Chondrocyte (in vitro differentiated cells): ENCODE data around the gene SFT2D1. TPM values are rescaled to one million over a fixed set of nuclear protein-coding genes. Genes with fewer than 3 reads are reported as not detected.

Experiments
- DNase-seq: peaks from one replicate; pipeline ENCODE4 v3.0.0; 2021; ENCODE audit warnings: mixed read lengths, low spot score
- H3K27ac Mint-ChIP-seq: one replicate; pipeline ENCODE4 v1.8.0; 2021; ENCODE audit warnings: mild to moderate bottlenecking, moderate library complexity, mixed read lengths; ENCODE audit not compliant: unreplicated experiment
- H3K27me3 Mint-ChIP-seq: 2 replicates; pipeline ENCODE4 v1.8.0; 2021; ENCODE audit warnings: low read depth, mixed read lengths
- H3K36me3 Mint-ChIP-seq: 2 replicates; pipeline ENCODE4 v1.8.0; 2021; ENCODE audit warnings: low read depth, mixed read lengths
- H3K4me1 Mint-ChIP-seq: 2 replicates; pipeline ENCODE4 v1.8.0; 2021; ENCODE audit warnings: low read depth, mild to moderate bottlenecking, mixed read lengths
- H3K4me3 Mint-ChIP-seq: one replicate; pipeline ENCODE4 v1.8.0; 2021; ENCODE audit warnings: mild to moderate bottlenecking, moderate library complexity, mixed read lengths; ENCODE audit not compliant: unreplicated experiment
- H3K9me3 Mint-ChIP-seq: 2 replicates; pipeline ENCODE4 v1.8.0; 2021; ENCODE audit warnings: low read depth, mixed read lengths
- total RNA-seq: library from RNA; stranded (reverse); gene quantifications from 3 replicates; pipeline ENCODE4 v1.2.1, GENCODE V29; 2021
- TF ChIP-seq, protein P1 (sequence below): fragments of 200-600 bp; sonication (generic); IDR thresholded peaks from 2 replicates; pipeline ENCODE4 v1.5.0; 2021; ENCODE audit warnings: antibody characterized with exemption, mild to moderate bottlenecking, moderate library complexity

Gene SFT2D1
- total RNA-seq, 1 donor from 2014 or later = 30.0 TPM

DNA sequence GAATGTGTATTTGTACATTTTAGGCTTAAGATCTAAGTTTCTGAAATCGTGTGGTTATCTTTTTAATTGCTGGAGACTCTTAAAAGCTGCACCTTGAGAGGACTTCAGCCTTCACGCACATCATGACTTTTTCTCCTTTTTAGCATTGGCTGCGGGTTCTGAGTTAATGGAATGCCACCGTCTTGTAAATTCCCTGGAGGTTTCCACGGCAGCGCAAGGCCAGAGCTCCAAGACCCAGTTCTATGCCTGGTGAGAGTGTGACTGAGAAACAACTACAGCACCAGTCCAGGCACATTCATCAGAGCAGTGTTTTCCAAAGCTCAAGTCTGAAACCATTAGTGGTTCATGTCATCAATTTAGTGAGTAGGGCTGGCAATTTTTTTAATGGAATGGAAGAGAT is 57.1 kb downstream of the SFT2D1 start:
- Mint-ChIP-seq H3K36me3 (no peaks in the 10 kb centered on the region), H3K27me3 (peaks cover 64% of the 10 kb centered on the region), H3K9me3 (no peaks in the 10 kb centered on the region), H3K4me3 (no peak overlapping the region), H3K27ac (no peak overlapping the region), H3K4me1 (no peaks in the 10 kb centered on the region)
- no peak for DNase-seq
- TF ChIP-seq, protein P1, sequence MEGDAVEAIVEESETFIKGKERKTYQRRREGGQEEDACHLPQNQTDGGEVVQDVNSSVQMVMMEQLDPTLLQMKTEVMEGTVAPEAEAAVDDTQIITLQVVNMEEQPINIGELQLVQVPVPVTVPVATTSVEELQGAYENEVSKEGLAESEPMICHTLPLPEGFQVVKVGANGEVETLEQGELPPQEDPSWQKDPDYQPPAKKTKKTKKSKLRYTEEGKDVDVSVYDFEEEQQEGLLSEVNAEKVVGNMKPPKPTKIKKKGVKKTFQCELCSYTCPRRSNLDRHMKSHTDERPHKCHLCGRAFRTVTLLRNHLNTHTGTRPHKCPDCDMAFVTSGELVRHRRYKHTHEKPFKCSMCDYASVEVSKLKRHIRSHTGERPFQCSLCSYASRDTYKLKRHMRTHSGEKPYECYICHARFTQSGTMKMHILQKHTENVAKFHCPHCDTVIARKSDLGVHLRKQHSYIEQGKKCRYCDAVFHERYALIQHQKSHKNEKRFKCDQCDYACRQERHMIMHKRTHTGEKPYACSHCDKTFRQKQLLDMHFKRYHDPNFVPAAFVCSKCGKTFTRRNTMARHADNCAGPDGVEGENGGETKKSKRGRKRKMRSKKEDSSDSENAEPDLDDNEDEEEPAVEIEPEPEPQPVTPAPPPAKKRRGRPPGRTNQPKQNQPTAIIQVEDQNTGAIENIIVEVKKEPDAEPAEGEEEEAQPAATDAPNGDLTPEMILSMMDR = no peak

DNA sequence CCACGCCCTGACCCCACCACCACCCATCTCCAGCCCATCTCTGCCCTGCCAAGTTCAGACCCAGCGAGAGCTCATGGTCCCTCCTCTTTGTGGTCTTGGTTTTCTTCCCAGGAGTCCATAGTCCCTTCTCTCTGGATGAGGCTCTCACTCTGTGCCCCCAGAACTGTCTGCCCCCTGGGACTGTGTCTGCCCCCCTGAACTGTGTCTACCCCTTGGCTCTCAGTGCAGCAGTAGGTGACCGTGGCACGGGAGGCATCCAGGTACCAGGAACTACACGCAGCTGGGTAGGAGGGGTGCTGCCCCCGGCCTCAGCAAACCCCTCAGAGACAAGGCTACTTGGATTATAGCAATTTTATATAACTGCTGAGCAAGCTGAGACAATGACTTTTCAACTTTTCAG is 57.7 kb downstream of the SFT2D1 start:
- Mint-ChIP-seq H3K27ac (no peak overlapping the region), H3K4me3 (no peak overlapping the region), H3K36me3 (no peaks in the 10 kb centered on the region), H3K4me1 (no peaks in the 10 kb centered on the region), H3K9me3 (no peaks in the 10 kb centered on the region), H3K27me3 (peaks cover 62% of the 10 kb centered on the region)
- TF ChIP-seq, protein P1 = no peak
- DNase-seq = no peak

DNA sequence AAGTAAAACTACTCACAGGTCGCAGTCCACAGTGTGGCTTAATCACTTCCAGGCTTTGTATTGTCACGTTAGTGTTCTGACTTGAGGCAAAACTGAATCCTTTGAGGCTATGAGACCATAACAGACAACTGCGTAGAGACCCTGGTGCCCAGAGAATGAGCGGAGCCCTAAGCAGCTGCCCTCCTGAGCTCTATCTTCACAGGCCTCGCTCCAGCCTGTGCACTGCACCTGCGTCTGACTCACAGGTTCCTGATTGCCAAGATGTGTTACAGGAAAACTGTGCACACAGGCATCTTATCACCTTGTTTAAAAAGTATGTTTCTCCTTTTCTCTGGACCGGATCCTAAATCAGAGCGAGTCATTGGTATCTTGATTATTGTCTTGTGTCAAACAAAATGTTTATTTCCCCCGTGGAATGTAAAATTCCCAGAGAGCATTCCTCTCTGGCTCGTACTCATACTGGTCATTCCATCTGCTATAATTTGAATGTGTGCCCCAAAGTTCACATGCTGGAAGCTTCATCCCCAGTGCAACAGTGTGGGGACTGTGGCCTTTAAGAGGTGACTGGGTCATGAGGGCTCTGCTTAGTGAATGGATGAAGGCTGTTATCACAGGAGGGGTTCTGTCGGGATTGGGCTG is 59.8 kb downstream of the SFT2D1 start:
- Mint-ChIP-seq H3K36me3 (no peaks in the 10 kb centered on the region), H3K27ac (no peak overlapping the region), H3K4me3 (no peak overlapping the region), H3K9me3 (no peaks in the 10 kb centered on the region), H3K4me1 (no peaks in the 10 kb centered on the region), H3K27me3 (peaks cover 58% of the 10 kb centered on the region)
- TF ChIP-seq, protein P1 = no peak
- no peak for DNase-seq

DNA sequence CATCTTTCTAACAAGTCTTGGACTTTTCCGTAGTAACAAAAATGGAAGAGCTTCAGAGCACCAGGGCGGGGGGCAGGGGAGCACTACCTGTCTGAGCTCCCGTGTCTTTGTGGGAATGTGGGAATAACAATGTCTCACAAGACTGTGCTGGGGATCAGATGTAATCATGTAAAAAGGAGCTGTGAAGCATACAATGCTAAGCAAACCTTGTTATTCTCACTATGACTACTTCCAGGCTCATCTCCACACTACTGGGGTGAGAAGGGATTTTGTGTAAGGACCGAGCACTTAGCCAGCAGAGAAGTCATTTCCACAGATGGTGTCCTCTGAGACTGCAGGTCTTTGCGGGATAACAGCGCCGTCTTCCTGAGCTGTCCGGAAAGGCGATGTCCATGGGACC is 61.2 kb downstream of the SFT2D1 start:
- H3K4me1 Mint-ChIP-seq = no peaks in the 10 kb centered on the region
- TF ChIP-seq, protein P1 = no peak
- no peaks in the 10 kb centered on the region for H3K9me3 Mint-ChIP-seq
- H3K36me3 Mint-ChIP-seq = no peaks in the 10 kb centered on the region
- DNase-seq = no peak
- no peak overlapping the region for H3K4me3 Mint-ChIP-seq
- no peak overlapping the region for H3K27ac Mint-ChIP-seq
- peaks cover 59% of the 10 kb centered on the region for H3K27me3 Mint-ChIP-seq

DNA sequence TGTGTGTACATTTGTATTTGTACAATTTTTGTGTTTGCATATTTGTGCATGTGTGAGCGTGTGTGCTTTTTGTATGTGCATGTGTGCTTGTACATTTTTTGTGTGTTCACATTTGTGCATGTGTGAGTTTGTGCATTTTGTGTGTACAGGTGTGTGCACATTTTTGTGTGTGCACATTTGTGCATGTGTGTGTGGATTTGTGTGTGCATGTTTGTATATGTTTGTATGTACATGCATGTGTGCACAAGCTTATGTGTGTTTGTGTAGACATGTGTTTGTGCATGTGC is 63.0 kb downstream of the SFT2D1 start:
- peaks cover 5% of the 10 kb centered on the region for H3K4me1 Mint-ChIP-seq
- DNase-seq = no peak
- TF ChIP-seq, protein P1 = no peak
- H3K4me3 Mint-ChIP-seq = no peak overlapping the region
- H3K27me3 Mint-ChIP-seq = peaks cover 56% of the 10 kb centered on the region
- no peaks in the 10 kb centered on the region for H3K36me3 Mint-ChIP-seq
- no peaks in the 10 kb centered on the region for H3K9me3 Mint-ChIP-seq
- no peak overlapping the region for H3K27ac Mint-ChIP-seq
